T47D (cell line): ENCODE measurements around the gene ACIN1.

Experiments used
- DNase-seq, 2 experiments: peaks; one replicate each; pipeline versions ENCODE4 v3.0.0 to v3.0.0-alpha.2; 2011 to 2012; ENCODE audit warnings: low read depth in 1 of 2, low spot score in 1 of 2
- JUND ChIP-seq: IDR thresholded peaks from 2 replicates; pipeline ENCODE4 v1.6.1; 2012; ENCODE audit warnings: low read depth
- in situ Hi-C: cut with HindIII; loops from 2 replicates; pipeline ENCODE4 v1.10.0; 2016; ENCODE audit warnings: low sequenced_read_pairs, low pct_unique_long_range_greater_than_20kb

The ACIN1 gene

GRCh38 chr14:23066855-23067744, 27.8 kb downstream of the ACIN1 start:
- TF ChIP-seq JUND = no peak
- in situ Hi-C loops = no loop called here

GRCh38 chr14:23066368-23066767, 28.6 kb downstream of the ACIN1 start:
- in situ Hi-C loops = no loop called here
- no peak for TF ChIP-seq JUND
- no peak for DNase-seq

More at GRCh38 chr14:23066855-23067744, 27.8 kb downstream of the ACIN1 start:
- no peak for DNase-seq

- DNase-seq = peak; percentile 44 to 72
- no peak for TF ChIP-seq JUND
- in situ Hi-C loops = no loop called here
Observed at GRCh38 chr14:23063601-23064000, 31.3 kb downstream of the ACIN1 start.

GRCh38 chr14:23062002-23062401, 32.9 kb downstream of the ACIN1 start:
- TF ChIP-seq JUND = 0 out of 2 replicates have a peak, but pooled peaks have one; percentile 39
- DNase-seq = peak; percentile 49 to 65
- in situ Hi-C loops = no loop called here

GRCh38 chr14:23060536-23061260, 34.2 kb downstream of the ACIN1 start:
- no peak for TF ChIP-seq JUND
- DNase-seq = no peak
- in situ Hi-C loops = no loop called here

- DNase-seq = no peak
- no peak for TF ChIP-seq JUND
- in situ Hi-C loops = no loop called here
Observed at GRCh38 chr14:23058654-23059504, 36.1 kb downstream of the ACIN1 start.

- in situ Hi-C loops = no loop called here
- TF ChIP-seq JUND = no peak
- peak; percentile 83 to 85 for DNase-seq
Observed at GRCh38 chr14:23057757-23058653, 36.9 kb downstream of the ACIN1 start.

- DNase-seq = peak; percentile 77 to 81
- no peak for TF ChIP-seq JUND
- in situ Hi-C loops = no loop called here
Observed at GRCh38 chr14:23056956-23057756, 37.8 kb downstream of the ACIN1 start, which contains the start of gene CDH24. Gene CDH24, minus strand, starts transcription at chr14:23057520. Its CDS starts 1,787 bp downstream, at chr14:23055733.

- in situ Hi-C loops = no loop called here
- peak; percentile 64 to 86 for DNase-seq
- TF ChIP-seq JUND = no peak
Observed at GRCh38 chr14:23056145-23056955, 38.6 kb downstream of the ACIN1 start.

GRCh38 chr14:23055621-23056144, 39.3 kb downstream of the ACIN1 start:
- in situ Hi-C loops = no loop called here
- no peak for TF ChIP-seq JUND

More at GRCh38 chr14:23055621-23056144, 39.3 kb downstream of the ACIN1 start:
- DNase-seq = no peak
